Thoracic aorta (tissue), 2 donors: ENCODE results near the gene TNFRSF6B. TPM values are rescaled to one million over a fixed set of nuclear protein-coding genes. Genes with fewer than 3 reads are reported as not detected.
"Not testable (repeated sequence)": the region's sequence is repeated elsewhere in the genome, so short reads cannot be mapped to it uniquely, and the experiment has no call there.

Experiments used
- ATAC-seq: fragments of 150-250 bp; one replicate; pipeline ENCODE4 v1.8.0; 2017; ENCODE audit warnings: low read depth; ENCODE audit not compliant: insufficient number of reproducible peaks, low FRiP score
- DNase-seq: peaks from one replicate; pipeline ENCODE4 v3.0.0-alpha.2; 2020; ENCODE audit warnings: low spot score
- H3K27ac ChIP-seq, 2 donors: fragments of 200-600 bp; sonication (generic); 1 replicate in 1 of 2; 2 replicates in 1 of 2; pipeline ENCODE4 v1.5.1; 2016; ENCODE audit warnings: mild to moderate bottlenecking in 2 of 2, moderate library complexity in 2 of 2
- H3K27me3 ChIP-seq: fragments of 200-600 bp; sonication (generic); replicated peaks from 2 replicates; pipeline ENCODE4 v1.6.0; 2016; ENCODE audit warnings: mild to moderate bottlenecking; ENCODE audit not compliant: insufficient read depth
- H3K36me3 ChIP-seq: fragments of 200-600 bp; sonication (generic); one replicate; pipeline ENCODE4 v1.5.1; 2016
- H3K4me1 ChIP-seq, 2 donors: fragments of 200-600 bp; sonication (generic); 1 replicate in 1 of 2; 2 replicates in 1 of 2; pipeline versions ENCODE4 v1.5.1 to v1.6.0; 2016; ENCODE audit warnings: low read depth in 2 of 2, mild to moderate bottlenecking in 1 of 2; ENCODE audit not compliant: control insufficient read depth in 1 of 2
- H3K4me3 ChIP-seq: fragments of 200-600 bp; sonication (generic); 2 replicates; pipeline ENCODE4 v1.5.1; 2016; ENCODE audit warnings: mild to moderate bottlenecking
- H3K9me3 ChIP-seq: fragments of 200-600 bp; sonication (generic); 2 replicates; pipeline ENCODE4 v1.5.1; 2016
- total RNA-seq, 2 donors: library from RNA; depleted of rRNA; stranded (reverse); fragments of >200 nt; gene quantifications; one replicate each; pipeline versions ENCODE4 v1.1.0 to v1.2.3, GENCODE V29; 2016
- TF ChIP-seq, protein P1 (sequence below): fragments of 200-600 bp; sonication (generic); IDR thresholded peaks from one replicate; pipeline ENCODE4 v1.5.1; 2019; ENCODE audit warnings: antibody characterized with exemption

The TNFRSF6B gene
- total RNA-seq, 2 donors from 2014 or later: 32.9 to 98.9 TPM

- H3K36me3 ChIP-seq: peaks cover 26% of the 10 kb centered on the region
- H3K4me1 ChIP-seq: peaks cover 19 to 24% of the 10 kb centered on the region in 2 donors
- no peak overlapping the region for H3K4me3 ChIP-seq
- no peak overlapping the region for H3K27ac ChIP-seq
- H3K27me3 ChIP-seq: no peaks in the 10 kb centered on the region
- no peak for DNase-seq
- H3K9me3 ChIP-seq: peaks cover 9% of the 10 kb centered on the region
- ATAC-seq: no peak
- TF ChIP-seq, protein P1, sequence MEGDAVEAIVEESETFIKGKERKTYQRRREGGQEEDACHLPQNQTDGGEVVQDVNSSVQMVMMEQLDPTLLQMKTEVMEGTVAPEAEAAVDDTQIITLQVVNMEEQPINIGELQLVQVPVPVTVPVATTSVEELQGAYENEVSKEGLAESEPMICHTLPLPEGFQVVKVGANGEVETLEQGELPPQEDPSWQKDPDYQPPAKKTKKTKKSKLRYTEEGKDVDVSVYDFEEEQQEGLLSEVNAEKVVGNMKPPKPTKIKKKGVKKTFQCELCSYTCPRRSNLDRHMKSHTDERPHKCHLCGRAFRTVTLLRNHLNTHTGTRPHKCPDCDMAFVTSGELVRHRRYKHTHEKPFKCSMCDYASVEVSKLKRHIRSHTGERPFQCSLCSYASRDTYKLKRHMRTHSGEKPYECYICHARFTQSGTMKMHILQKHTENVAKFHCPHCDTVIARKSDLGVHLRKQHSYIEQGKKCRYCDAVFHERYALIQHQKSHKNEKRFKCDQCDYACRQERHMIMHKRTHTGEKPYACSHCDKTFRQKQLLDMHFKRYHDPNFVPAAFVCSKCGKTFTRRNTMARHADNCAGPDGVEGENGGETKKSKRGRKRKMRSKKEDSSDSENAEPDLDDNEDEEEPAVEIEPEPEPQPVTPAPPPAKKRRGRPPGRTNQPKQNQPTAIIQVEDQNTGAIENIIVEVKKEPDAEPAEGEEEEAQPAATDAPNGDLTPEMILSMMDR: no peak
Measured at GRCh38 chr20:63711085-63711645, 14.7 kb downstream of the TNFRSF6B start.

DNA sequence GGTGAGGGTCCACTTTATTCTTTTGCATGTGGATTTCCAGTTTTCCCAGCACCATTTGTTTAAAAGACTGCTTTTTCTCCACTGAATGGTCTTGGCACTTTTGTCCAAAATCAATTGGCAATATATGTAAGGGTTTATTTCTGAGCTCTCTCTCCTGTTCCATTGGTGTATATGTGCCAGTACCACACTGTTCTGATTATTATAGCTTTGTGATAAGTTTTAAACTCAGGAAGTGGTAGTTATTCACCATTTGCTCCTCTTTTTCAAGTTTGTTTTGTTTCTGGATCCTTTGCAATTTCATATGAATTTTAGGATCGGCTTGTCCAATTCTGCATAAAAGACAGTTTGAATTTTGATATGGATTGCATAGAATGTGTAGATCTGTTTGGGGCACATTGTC, 15.7 kb downstream of the TNFRSF6B start:
- peaks cover 26% of the 10 kb centered on the region for H3K36me3 ChIP-seq
- H3K27ac ChIP-seq: no peak overlapping the region
- ATAC-seq (no peak), DNase-seq (no peak)
- peaks cover 9% of the 10 kb centered on the region for H3K9me3 ChIP-seq
- H3K4me3 ChIP-seq: no peak overlapping the region
- peaks cover 12 to 14% of the 10 kb centered on the region in 2 donors for H3K4me1 ChIP-seq
- H3K27me3 ChIP-seq: no peaks in the 10 kb centered on the region
- TF ChIP-seq, protein P1: no peak

- Histone ChIP-seq H3K27ac (no peak overlapping the region), H3K4me3 (no peak overlapping the region), H3K4me1 (no peaks in the 10 kb centered on the region), H3K9me3 (peaks cover 16% of the 10 kb centered on the region), H3K27me3 (no peaks in the 10 kb centered on the region), H3K36me3 (peaks cover 41% of the 10 kb centered on the region)
- no peak for DNase-seq
- no peak for ATAC-seq
- TF ChIP-seq, protein P1: no peak
Measured at GRCh38 chr20:63714858-63715257, 18.4 kb downstream of the TNFRSF6B start.

- Histone ChIP-seq H3K4me3 (no peak overlapping the region), H3K27ac (no peak overlapping the region), H3K36me3 (peaks cover 33% of the 10 kb centered on the region), H3K9me3 (peaks cover 16% of the 10 kb centered on the region), H3K27me3 (no peaks in the 10 kb centered on the region), H3K4me1 (no peaks in the 10 kb centered on the region)
- TF ChIP-seq, protein P1: no peak
- ATAC-seq (no peak), DNase-seq (no peak)
Measured at GRCh38 chr20:63718996-63719395, 22.5 kb downstream of the TNFRSF6B start.

DNA sequence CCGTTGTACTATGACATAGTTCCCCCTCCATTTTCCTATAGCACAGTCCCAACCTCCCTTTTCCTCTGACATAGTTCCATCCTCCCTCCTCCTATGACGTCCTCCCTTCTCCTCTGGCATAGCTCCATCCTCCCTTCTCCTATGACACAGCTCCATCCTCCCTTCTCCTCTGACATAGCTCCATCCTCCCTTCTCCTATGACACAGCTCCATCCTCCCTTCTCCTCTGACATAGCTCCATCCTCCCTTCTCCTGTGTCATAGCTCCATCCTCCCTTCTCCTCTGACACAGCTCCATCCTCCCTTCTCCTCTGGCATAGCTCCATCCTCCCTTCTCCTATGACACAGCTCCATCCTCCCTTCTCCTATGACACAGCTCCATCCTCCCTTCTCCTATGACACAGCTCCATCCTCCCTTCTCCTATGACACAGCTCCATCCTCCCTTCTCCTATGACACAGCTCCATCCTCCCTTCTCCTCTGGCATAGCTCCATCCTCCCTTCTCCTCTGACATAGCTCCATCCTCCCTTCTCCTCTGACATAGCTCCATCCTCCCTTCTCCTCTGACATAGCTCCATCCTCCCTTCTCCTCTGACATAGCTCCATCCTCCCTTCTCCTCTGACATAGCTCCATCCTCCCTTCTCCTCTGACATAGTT, 26.6 kb downstream of the TNFRSF6B start:
- Histone ChIP-seq H3K36me3 (peaks cover 16% of the 10 kb centered on the region), H3K9me3 (peaks cover 22% of the 10 kb centered on the region)
- H3K4me1 ChIP-seq, DNase-seq, H3K27me3 ChIP-seq, H3K4me3 ChIP-seq, H3K27ac ChIP-seq, ATAC-seq: not testable (repeated sequence)

DNA sequence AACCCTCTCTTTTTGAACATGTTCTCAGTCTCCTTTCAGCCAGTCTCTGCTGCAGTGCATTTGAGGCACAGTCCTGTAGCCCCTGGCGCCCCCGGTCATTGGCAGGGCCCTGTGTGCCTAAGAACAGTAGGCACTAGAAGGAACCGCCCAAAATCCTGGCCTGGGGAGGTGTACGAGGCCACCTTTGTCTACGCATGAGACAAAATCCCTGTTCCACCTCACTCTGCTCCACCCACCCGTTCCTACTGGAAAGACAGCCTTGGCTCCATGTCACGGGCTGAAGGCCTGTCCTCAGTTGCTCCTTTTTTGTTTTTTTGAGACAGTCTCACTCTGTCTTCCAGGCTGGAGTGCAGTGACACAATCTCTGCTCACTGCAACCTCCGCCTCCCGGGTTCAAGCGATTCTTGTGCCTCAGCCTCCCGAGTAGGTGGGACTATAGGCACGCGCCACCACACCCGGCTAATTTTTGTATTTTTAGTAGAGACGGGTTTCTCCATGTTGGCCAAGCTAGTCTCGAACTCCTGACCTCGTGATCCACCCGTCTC, 33.8 kb downstream of the TNFRSF6B start:
- H3K27me3 ChIP-seq, H3K27ac ChIP-seq, ATAC-seq, H3K4me1 ChIP-seq, H3K4me3 ChIP-seq, H3K9me3 ChIP-seq, DNase-seq: not testable (repeated sequence)
- H3K36me3 ChIP-seq: peaks cover 20% of the 10 kb centered on the region
